HG03439 (cell line): ENCODE measurements around the gene MED13L.
"Not testable (repeated sequence)": the region's sequence is repeated elsewhere in the genome, so short reads cannot be mapped to it uniquely, and the experiment has no call there.

ENCODE experiments used
- ATAC-seq: cut with Tn5 transposase; IDR thresholded peaks from one replicate; pipeline ENCODE4 v1.9.1; 2021; ENCODE audit warnings: mild to moderate bottlenecking, moderate library complexity; ENCODE audit not compliant: unreplicated experiment

MED13L gene

DNA sequence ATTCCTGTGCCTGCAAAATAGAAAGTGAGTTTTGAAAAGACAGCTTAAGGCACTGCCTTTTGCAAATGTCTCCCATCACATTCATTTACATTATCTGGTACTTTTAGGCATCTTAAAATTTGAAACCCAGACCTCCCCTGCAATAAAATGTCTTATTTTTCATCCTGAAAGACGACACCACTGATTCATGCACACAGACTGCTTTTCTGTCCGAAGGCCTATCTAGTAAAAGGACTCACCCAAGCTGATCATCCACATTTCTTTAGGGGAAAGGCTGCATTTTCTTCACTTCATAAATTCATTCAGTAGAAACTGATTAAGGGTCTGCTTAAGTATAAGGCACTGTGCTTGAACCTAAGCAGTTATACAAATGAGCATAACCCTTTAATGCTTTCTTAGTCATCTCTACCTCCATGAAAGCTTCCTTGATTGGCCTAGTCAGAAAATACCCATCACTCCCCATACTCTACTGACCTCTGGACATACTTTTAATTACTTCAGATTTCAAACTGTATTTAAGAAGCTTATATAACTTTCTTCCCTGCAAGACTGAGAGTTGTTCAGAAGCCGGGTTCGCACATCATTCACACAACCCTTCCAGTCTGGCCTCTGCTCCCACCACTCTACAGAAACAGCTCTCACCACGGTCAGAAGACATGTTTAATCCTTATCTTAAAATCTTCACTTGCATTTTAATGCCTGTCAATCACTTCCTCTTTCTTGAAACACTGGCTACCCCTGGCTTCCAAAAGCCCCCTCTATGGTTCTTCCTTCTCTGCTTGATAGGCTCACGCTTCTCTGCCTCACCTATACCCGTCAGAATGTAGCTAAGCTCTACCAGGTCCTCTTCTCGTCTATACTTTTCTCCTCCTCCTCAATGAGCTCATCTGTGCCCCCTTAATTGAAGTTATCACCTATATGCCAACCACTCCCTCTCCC lies 288.6 kb downstream of the MED13L start:
- ATAC-seq = no peak

- no peak for ATAC-seq
Measured at GRCh38 chr12:115988212-115988611, 289.3 kb downstream of the MED13L start.

DNA sequence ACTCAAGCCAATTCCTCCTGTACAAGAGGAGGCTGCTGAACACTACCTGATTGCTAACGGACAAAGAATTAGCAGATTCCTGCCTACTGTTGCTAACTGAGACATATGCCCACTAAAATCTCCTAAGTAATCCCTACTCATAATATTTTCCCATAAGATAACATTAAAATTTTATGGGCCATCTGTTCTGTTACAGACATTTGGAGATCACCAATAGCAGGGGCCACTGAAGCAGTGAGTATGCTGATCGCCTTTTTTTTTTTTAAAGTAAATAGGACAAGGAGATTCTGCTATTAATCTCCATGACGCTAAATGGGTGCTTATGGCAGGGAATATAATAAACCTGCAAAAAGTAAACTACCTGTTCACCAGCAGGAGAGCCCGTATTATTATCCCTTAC lies 292.9 kb downstream of the MED13L start:
- ATAC-seq = no peak

DNA sequence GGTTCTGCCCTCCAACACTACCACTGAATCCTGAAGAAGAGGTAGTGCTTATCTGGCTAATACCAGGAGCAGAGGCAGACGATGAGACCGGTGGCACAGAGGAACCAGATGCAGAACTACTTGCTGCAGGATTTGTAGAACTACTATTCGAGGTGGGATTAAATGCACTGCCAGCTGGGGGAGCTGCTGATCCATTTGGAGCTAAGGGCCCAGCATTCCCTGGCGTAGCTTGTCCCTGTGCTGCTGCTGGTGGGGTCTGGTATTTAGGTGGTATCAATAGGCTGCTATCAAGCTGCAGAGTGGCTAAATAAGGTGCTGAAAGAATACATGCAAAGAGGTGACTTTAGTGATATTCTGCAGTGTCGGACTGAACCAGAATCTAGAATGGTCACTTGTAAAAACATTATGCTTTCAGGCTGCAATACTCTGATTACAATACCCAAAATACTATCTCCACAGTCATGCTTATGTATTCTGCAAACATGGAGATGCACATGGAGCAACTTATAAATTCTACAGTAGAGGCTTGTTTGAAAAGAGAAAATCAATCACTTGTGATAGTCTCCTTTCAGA lies 294.2 kb downstream of the MED13L start:
- no peak for ATAC-seq

GRCh38 chr12:115980339-115980738 lies 297.2 kb downstream of the MED13L start:
- no peak for ATAC-seq

- no peak for ATAC-seq
Measured at GRCh38 chr12:115979851-115980250, 297.6 kb downstream of the MED13L start.

GRCh38 chr12:115979351-115979750 lies 298.1 kb downstream of the MED13L start:
- no peak for ATAC-seq

- not testable (repeated sequence) for ATAC-seq
Measured at GRCh38 chr12:115976829-115977228, 300.7 kb downstream of the MED13L start.

- no peak for ATAC-seq
Measured at GRCh38 chr12:115975411-115975810, 302.1 kb downstream of the MED13L start.

- ATAC-seq = no peak
Measured at GRCh38 chr12:115973968-115974724, 303.3 kb downstream of the MED13L start.

DNA sequence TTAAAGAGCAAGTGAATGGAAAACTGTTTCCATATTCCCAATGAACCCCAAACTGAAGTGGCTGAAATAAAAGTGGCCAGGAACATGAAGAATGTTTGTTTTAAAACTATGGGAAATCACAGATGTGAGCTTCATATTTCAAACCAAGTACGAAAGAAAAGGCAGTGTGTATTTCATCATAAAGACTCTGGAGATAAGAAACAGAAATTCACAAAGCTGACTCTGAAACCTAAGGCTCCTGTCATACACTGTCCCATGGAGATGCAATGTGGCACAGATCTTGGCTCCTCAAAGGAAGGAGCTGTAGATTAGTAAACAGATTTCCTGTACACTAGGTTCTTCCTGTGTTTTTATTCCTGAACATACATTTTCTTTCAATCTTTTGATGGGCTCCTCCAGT lies 304.4 kb downstream of the MED13L start:
- ATAC-seq = no peak

GRCh38 chr12:115972241-115972640 lies 305.3 kb downstream of the MED13L start:
- ATAC-seq = no peak

DNA sequence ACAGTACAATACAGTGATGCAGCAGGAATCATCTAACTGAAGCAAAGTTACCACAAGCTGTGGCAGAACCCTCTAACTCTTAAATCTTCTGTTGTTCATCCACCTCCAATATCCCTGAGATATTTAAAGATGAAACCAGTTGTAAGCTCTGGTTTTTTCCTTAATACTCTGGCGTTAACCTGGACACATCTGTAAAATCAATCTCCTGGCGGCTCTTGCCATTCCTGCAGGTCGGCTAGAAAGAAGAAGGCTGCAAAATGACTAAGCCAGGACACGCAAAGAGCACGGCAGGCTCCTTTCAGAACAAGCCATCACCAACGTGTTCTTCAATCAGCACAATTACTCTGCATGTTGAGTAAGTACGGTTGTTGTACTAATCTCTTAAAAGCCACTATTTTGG lies 309.3 kb downstream of the MED13L start:
- ATAC-seq = no peak

DNA sequence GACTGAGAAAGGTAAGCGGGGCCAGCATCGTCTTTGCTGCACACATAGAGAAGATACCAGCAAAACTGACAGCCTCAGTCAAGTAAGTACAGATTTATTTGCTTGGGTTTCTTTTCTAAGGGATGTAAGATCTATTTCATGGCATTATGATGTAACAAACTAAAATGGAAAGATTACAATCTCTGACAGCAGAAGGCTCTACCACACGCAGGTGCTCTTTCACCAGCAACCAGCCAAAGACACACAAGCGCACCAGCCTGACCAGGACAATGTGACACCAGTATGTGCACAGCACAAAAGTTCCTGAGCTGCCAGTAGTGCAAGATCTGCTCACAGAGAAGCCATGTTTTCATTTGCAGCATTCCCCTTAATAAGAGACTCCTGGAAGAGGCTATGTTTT lies 311.1 kb downstream of the MED13L start:
- no peak for ATAC-seq

DNA sequence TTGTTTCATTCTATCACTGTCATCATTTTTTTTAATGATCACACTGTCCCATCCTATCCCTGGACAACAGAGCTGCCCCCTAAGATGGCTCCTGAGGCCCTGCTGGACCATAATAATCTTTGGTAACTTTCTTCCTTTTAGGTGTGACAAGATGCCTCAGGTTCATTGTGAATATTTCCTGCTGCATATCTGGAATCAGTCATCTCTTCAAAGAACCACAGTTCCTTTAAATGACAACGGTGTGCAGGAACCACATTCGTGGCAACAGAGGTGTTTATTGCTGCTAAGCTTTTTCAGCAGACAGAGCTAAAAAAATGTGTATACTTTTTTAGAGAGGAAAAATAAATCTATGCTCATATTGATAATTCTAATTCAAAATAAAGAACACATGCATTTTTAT lies 312.9 kb downstream of the MED13L start:
- ATAC-seq = no peak

DNA sequence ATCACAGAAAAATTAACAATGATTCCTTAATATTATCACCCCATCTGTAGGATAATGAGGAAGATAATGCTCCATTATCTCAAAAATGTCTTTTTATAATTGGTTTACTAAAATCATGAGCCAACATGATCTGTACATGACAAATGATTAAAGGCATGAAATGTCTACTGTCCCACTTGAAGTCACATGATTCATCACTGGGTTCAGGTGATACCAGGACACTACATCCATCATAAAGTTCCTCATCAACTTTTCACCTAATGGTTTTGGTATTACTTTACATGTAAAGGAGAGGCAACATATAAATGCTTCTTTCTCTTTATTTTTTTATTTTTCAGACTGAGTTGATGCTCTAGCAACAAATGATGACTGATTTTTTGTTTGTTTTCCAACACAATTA lies 313.3 kb downstream of the MED13L start:
- no peak for ATAC-seq

- ATAC-seq = no peak
Measured at GRCh38 chr12:115962216-115962615, 315.3 kb downstream of the MED13L start.

DNA sequence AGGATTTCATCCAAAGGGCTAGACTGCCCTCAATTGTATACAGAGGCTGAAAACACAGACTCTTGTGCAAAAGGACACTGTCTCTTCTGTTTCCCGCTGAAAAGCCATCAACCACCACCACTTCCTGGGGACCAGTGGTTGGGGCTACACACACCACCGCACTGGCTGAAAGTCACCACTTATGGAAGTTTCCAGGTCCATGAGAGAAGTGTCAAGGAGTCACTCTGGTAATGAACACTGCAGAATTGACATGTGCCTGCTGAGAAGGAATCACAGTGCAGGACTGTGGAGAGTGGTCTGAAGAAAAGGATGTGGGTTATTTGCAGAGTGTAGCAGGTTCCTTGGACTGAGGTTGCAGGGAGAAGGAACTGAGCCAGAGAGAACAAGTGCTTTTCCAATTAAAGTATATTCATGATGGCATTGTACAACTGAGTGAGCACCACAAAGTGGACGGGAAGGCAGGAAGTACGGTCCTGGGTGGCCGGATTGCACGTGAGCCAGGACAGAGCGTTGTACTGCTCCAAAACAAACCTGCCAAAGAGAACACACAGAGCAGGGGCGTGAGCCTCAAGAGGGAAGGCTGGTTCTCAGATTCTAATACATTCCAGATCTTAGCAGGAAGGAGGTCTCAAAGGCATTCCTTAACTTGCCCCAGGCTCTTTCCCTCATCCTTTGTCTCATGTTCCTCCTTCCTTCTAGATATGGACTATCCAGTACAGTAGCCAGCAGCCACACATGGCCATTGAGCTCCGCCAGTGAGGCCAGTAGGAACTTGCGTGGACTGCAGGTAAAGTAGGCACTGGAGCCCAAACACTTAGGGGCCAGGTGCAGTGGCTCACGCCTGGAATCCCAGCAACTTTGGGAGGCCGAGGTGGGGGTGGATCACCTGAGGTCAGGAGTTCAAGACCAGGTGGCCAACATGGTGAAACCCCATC lies 316.4 kb downstream of the MED13L start:
- no peak for ATAC-seq

DNA sequence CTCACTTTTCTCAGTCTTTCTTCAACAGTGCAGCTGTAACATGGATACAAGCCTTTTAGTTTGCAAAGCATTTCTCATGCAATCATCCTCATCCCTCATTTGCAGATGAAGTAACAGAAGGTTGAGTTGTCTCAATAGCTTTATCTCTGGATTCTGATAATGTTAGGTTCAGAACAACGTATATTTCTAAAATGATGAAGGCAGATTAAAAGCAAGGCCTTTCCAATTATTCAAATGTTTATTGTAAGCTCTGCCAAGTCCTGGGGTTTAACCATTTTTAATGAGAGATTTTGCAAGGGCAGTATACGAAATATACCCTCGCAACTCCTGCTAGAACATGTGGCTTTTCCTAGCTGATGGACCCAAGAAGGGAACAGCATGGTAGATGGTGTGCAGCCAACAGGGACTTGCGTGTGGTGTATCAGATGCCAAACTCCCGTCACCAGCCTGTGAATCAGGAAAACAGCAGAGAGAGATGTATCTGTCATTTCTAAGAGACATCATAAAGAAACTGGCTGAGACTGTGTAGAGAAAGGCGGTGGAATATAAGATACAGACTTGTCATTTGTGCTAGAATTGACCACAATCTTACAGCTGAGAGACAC lies 319.7 kb downstream of the MED13L start:
- no peak for ATAC-seq

DNA sequence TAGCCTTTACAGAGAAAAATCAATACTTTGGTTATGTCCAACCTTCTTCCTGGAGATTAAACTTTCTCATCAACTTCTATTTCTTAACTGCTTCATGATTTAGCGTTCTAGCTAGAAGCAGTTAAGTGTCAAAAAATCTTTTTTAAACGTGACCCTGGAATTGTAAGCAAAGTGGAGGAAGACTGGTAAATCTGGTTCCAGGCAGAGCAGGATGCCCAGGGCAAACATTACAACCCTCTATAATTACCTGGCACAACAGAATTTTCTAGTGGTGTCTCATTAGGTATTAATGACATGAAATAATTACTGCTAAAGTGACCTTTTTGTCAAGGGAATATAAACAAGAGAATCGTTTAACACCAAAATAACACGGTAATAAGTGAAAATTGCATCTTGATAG lies 320.8 kb downstream of the MED13L start:
- ATAC-seq = no peak
